GM12878 (cell line): Measurements from ENCODE around the gene FSTL1. TPM values are rescaled to one million over a fixed set of nuclear protein-coding genes. Genes with fewer than 3 reads are reported as not detected.

Source experiments
- ATAC-seq: fragments of 200-7000 bp; cut with Tn5 transposase; 3 replicates; pipeline ENCODE4 v1.9.1; 2020; ENCODE audit warnings: mild to moderate bottlenecking, moderate library complexity
- BruUV-seq: library from RNA; stranded (reverse); fragments of 400-500 nt; replicated peaks from 2 replicates; lab custom pipeline; 2021; lab: Mats Ljungman, UMichigan
- CTCF ChIA-PET: fragments of 300-600 bp; sonication (Branson Sonifier 250); formaldehyde crosslinking; extraction: SDS; loops from one replicate; lab custom pipeline; 2021; ENCODE audit warnings: inconsistent platforms; lab: Yijun Ruan, JAX
- POLR2A ChIA-PET: fragments of 350-600 bp; formaldehyde crosslinking; extraction: SDS; loops from one replicate; lab custom pipeline; 2021; ENCODE audit warnings: inconsistent platforms; lab: Charles Lee
- RAD21 ChIA-PET: fragments of 300-600 bp; sonication (Branson Sonifier 250); formaldehyde crosslinking; loops from one replicate; lab custom pipeline; 2023; ENCODE audit warnings: antibody characterized with exemption; ENCODE audit not compliant: unreplicated experiment; lab: Charles Lee
- SMC1A ChIA-PET: fragments of 300-600 bp; sonication (Branson Sonifier 250); formaldehyde crosslinking; loops from one replicate; lab custom pipeline; 2023; ENCODE audit not compliant: unreplicated experiment, uncharacterized antibody; lab: Charles Lee
- DNase-seq: peaks from one replicate; pipeline ENCODE4 v3.0.0-alpha.2; 2011; ENCODE audit warnings: low read depth, low spot score
- FAIRE-seq: peaks from 3 replicates; lab custom pipeline; 2011; peaks lifted over from hg19 to GRCh38; lab: Jason Lieb, UNC
- H2AFZ ChIP-seq: 2 replicates; pipeline ENCODE4 v1.6.0; 2011; ENCODE audit warnings: low read depth, low read length, control low read depth; ENCODE audit not compliant: control insufficient read depth
- H3K27ac ChIP-seq: 2 replicates; pipeline ENCODE4 v1.5.1; 2011; ENCODE audit warnings: control low read depth; ENCODE audit not compliant: control insufficient read depth, insufficient read depth
- H3K27me3 ChIP-seq, 2 experiments: replicated peaks in 1 of 2; 2 replicates each; pipeline versions ENCODE4 v1.6.0 to v1.6.1; 2011; ENCODE audit warnings: low read length in 1 of 2; ENCODE audit not compliant: control insufficient read depth in 2 of 2, insufficient read depth in 2 of 2
- H3K36me3 ChIP-seq, 2 experiments: 2 replicates each; pipeline ENCODE4 v1.5.1; 2011; ENCODE audit warnings: low read length in 1 of 2; ENCODE audit not compliant: control insufficient read depth in 2 of 2, insufficient read depth in 2 of 2
- H3K4me1 ChIP-seq: 2 replicates; pipeline ENCODE4 v1.6.1; 2011; ENCODE audit warnings: mild to moderate bottlenecking, low read length, moderate library complexity, mixed read lengths; ENCODE audit not compliant: control insufficient read depth, insufficient read depth
- H3K4me2 ChIP-seq: 2 replicates; pipeline ENCODE4 v1.6.0; 2011; ENCODE audit warnings: control low read depth; ENCODE audit not compliant: control insufficient read depth, insufficient read depth
- H3K4me3 ChIP-seq: fragments of 200-600 bp; sonication (generic); 2 replicates; pipeline ENCODE4 v1.5.1; 2016
- H3K79me2 ChIP-seq: 2 replicates; pipeline ENCODE4 v1.6.0; 2011; ENCODE audit warnings: low read length; ENCODE audit not compliant: control insufficient read depth, insufficient read depth
- H3K9ac ChIP-seq: 2 replicates; pipeline ENCODE4 v1.8.0; 2011; ENCODE audit warnings: low read length, control low read depth, mixed read lengths; ENCODE audit not compliant: control insufficient read depth, insufficient read depth
- H3K9me3 ChIP-seq: replicated peaks from 3 replicates; pipeline ENCODE4 v1.5.1; 2011; ENCODE audit warnings: mild to moderate bottlenecking, low read length; ENCODE audit not compliant: control insufficient read depth, insufficient read depth
- H4K20me1 ChIP-seq: 2 replicates; pipeline ENCODE4 v1.6.0; 2011; ENCODE audit not compliant: control insufficient read depth, insufficient read depth
- ASH2L ChIP-seq: fragments of 300-600, 200-600 bp; sonication (generic); IDR thresholded peaks from 2 replicates; pipeline ENCODE4 v1.6.1; 2017; ENCODE audit warnings: low read depth, mild to moderate bottlenecking, borderline replicate concordance
- BMI1 ChIP-seq: fragments of 450-650 bp; IDR thresholded peaks from 2 replicates; pipeline ENCODE4 v1.6.1; 2016; ENCODE audit warnings: mild to moderate bottlenecking, moderate library complexity, borderline replicate concordance
- EP300 ChIP-seq, 2 experiments: fragments of 150-350 bp in 1 of 2; IDR thresholded peaks; 2 replicates each; pipeline ENCODE4 v1.6.1; 2011 to 2012; ENCODE audit warnings: low read depth in 2 of 2, low read length in 2 of 2, borderline replicate concordance in 1 of 2, improper control_type of control experiment in 1 of 2, inconsistent platforms in 1 of 2; ENCODE audit not compliant: control insufficient read depth in 1 of 2
- FOXM1 ChIP-seq: IDR thresholded peaks from 2 replicates; pipeline ENCODE4 v1.6.1; 2012; ENCODE audit warnings: low read depth, mild to moderate bottlenecking, inconsistent platforms, low read length, moderate library complexity
- MXI1 ChIP-seq: fragments of 150-350 bp; IDR thresholded peaks from 2 replicates; pipeline ENCODE4 v1.6.1; 2011; ENCODE audit warnings: low read depth, mild to moderate bottlenecking, inconsistent platforms, low read length, improper control_type of control experiment
- MYB ChIP-seq: fragments of 150-350 bp; IDR thresholded peaks from 2 replicates; pipeline ENCODE4 v1.6.1; 2014; ENCODE audit warnings: mild to moderate bottlenecking, low read depth, low read length, borderline replicate concordance
- POLR2A ChIP-seq: IDR thresholded peaks from 2 replicates; pipeline ENCODE4 v1.6.1; 2011; ENCODE audit warnings: low read depth, mild to moderate bottlenecking, low read length
- RB1 ChIP-seq: fragments of 450-650 bp; formaldehyde crosslinking; IDR thresholded peaks from 2 replicates; pipeline ENCODE4 v1.6.1; 2017; ENCODE audit warnings: mild to moderate bottlenecking, borderline replicate concordance
- TCF12 ChIP-seq: IDR thresholded peaks from 2 replicates; pipeline ENCODE4 v1.6.1; 2011; ENCODE audit warnings: low read depth, mild to moderate bottlenecking, low read length
- ZNF217 ChIP-seq: fragments of 450-650 bp; IDR thresholded peaks from 2 replicates; pipeline ENCODE4 v1.6.1; 2017; ENCODE audit warnings: antibody characterized with exemption, mild to moderate bottlenecking
- WGBS: methylation state at CpG from one replicate; pipeline ENCODE4 v1.1.6; 2016; ENCODE audit warnings: low lambda C conversion rate; ENCODE audit not compliant: insufficient replicate concordance, insufficient coverage; ENCODE audit errors: missing lambda C conversion rate; 5-methylcytosine and 5-hydroxymethylcytosine counted together
- in situ Hi-C: fragments of 300-500 bp; cut with MboI; formaldehyde crosslinking; loops from 9 replicates; pipeline ENCODE4 v1.14.3; 2018; ENCODE audit warnings: mixed read lengths
- intact Hi-C: fragments of 100-400 bp; cut with micrococcal nuclease; formaldehyde crosslinking; loops from one replicate; pipeline ENCODE4 v1.14.2; 2022; ENCODE audit not compliant: unreplicated experiment
- polyA plus RNA-seq, 11 experiments: library from polyadenylated mRNA; depleted of rRNA in 4 of 11; unstranded in 6 of 11; stranded (reverse) in 5 of 11; fragments of >200 nt; fragmentation: Nextera tagmentation in 4 of 11; fragmentation: Illumina TruSeq in 1 of 11; extraction: Ambion mirVana in 4 of 11; extraction: Trizol in 1 of 11; gene quantifications; 1 replicate in 1 of 11; 2 replicates in 10 of 11; pipeline versions ENCODE4 v1.2.1 to v1.2.3, GENCODE V29; 2011 to 2016; ENCODE audit warnings: inconsistent platforms in 2 of 11, missing spikeins in 2 of 11, low read depth in 1 of 11
- total RNA-seq, 4 experiments: library from RNA; depleted of rRNA in 3 of 4; stranded (reverse); fragments of >200 nt in 3 of 4; fragmentation: Illumina TruSeq in 1 of 4; extraction: Trizol in 1 of 4; gene quantifications; 2 replicates each; pipeline versions ENCODE4 v1.2.1 to v1.2.3, GENCODE V29; 2013 to 2021
- TF ChIP-seq, protein P1 (sequence below): fragments of 450-650 bp; IDR thresholded peaks from 2 replicates; pipeline ENCODE4 v1.6.1; 2016; ENCODE audit warnings: mild to moderate bottlenecking
- TF ChIP-seq, protein P2 (sequence below): IDR thresholded peaks from 2 replicates; pipeline ENCODE4 v1.6.1; 2012; ENCODE audit warnings: low read depth, low read length, improper control_type of control experiment
- TF ChIP-seq, protein P3 (sequence below): IDR thresholded peaks from 2 replicates; pipeline ENCODE4 v1.6.1; 2012; ENCODE audit warnings: low read depth, low read length, improper control_type of control experiment

Gene FSTL1
- total and polyA plus RNA-seq, 10 of the 15 experiments (the other 5 are each of a cell fraction or from before 2014, with no cell fraction given): 0.06 to 1.7 (median 0.32) TPM; not detected in 4

DNA sequence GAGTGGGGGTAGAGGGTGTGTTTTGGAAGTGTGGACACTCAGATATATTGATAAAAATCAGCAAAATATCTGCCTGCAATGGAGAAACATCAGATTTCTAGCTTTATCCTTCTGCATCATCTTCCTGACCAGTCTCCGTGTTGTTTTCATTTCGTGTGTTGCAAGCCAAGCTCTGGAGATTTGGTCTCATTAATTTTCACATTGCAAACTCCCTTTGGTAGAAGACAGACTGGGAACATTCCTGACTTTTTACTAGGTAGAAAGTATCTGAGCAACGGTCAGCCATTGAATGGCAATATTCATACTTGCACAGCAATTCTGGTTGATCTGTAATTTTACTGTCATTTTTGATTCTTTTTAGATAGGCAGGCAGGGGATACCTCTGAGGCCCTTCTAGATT lies 30.4 kb downstream of the FSTL1 start:
- no peak overlapping the region for H3K4me3 ChIP-seq
- no TSS peak for BruUV-seq
- no peaks in the 10 kb centered on the region; the same call in 1 of the 2 replicates for H3K4me1 ChIP-seq
- no peak overlapping the region for H3K9ac ChIP-seq
- RAD21 ChIA-PET: interaction anchor here (5.8 kb wide), 1 partner anchor 138 kb away, joined by 82 read pairs; no protein-coding TSS in a partner anchor
- DNase-seq (no peak), ATAC-seq (no peak), FAIRE-seq (no peak)
- 7% methylated on average over 3 of the region's 3 CpGs for WGBS
- H4K20me1 ChIP-seq: no peaks in the 10 kb centered on the region
- peaks cover 0 to 5% of the 10 kb centered on the region in 2 experiments; a peak in 2 of 4 replicates for H3K27me3 ChIP-seq
- H3K27ac ChIP-seq: no peak overlapping the region
- no peaks in the 10 kb centered on the region for H3K9me3 ChIP-seq
- intact Hi-C loops (no loop called here), in situ Hi-C loops (loop anchor here (5.0 kb wide), 1 partner anchor 137 kb away; no protein-coding TSS in a partner anchor)
- CTCF ChIA-PET: interaction anchor here (0.9 to 8.2 kb wide), 5 partner anchors 11 to 375 kb away, joined by 3 to 210 read pairs (median 4); no protein-coding TSS in a partner anchor
- POLR2A ChIA-PET: no interaction called here
- no peak overlapping the region for H3K4me2 ChIP-seq
- no peaks in the 10 kb centered on the region for H3K79me2 ChIP-seq
- TF ChIP-seq POLR2A (no peak), RB1 (no peak), FOXM1 (no peak), TCF12 (no peak), BMI1 (no peak), ASH2L (no peak), ZNF217 (no peak), EP300 (IDR thresholded peaks at IDR 0.05; ENCODE audit: borderline replicate concordance in 1 of 2, control insufficient read depth in 1 of 2, low read depth in 2 of 2, low read length in 2 of 2) (no peak), MYB (no peak), MXI1 (no peak)
- TF ChIP-seq, protein P1, sequence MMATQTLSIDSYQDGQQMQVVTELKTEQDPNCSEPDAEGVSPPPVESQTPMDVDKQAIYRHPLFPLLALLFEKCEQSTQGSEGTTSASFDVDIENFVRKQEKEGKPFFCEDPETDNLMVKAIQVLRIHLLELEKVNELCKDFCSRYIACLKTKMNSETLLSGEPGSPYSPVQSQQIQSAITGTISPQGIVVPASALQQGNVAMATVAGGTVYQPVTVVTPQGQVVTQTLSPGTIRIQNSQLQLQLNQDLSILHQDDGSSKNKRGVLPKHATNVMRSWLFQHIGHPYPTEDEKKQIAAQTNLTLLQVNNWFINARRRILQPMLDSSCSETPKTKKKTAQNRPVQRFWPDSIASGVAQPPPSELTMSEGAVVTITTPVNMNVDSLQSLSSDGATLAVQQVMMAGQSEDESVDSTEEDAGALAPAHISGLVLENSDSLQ: no peak
- TF ChIP-seq, protein P2, sequence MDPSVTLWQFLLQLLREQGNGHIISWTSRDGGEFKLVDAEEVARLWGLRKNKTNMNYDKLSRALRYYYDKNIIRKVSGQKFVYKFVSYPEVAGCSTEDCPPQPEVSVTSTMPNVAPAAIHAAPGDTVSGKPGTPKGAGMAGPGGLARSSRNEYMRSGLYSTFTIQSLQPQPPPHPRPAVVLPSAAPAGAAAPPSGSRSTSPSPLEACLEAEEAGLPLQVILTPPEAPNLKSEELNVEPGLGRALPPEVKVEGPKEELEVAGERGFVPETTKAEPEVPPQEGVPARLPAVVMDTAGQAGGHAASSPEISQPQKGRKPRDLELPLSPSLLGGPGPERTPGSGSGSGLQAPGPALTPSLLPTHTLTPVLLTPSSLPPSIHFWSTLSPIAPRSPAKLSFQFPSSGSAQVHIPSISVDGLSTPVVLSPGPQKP: no peak
- TF ChIP-seq, protein P3, sequence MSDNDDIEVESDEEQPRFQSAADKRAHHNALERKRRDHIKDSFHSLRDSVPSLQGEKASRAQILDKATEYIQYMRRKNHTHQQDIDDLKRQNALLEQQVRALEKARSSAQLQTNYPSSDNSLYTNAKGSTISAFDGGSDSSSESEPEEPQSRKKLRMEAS: no peak
- no peaks in the 10 kb centered on the region for H3K36me3 ChIP-seq
- SMC1A ChIA-PET: interaction anchor here (0.6 to 2.5 kb wide), 4 partner anchors 12 to 611 kb away, joined by 3 to 10 read pairs (median 4); no protein-coding TSS in a partner anchor
- H2AFZ ChIP-seq: no peak overlapping the region
